Neural progenitor cell (in vitro differentiated cells): ENCODE results near the gene LIN7C. TPM values are rescaled to one million over a fixed set of nuclear protein-coding genes. Genes with fewer than 3 reads are reported as not detected.
"Not testable (repeated sequence)": the region's sequence is repeated elsewhere in the genome, so short reads cannot be mapped to it uniquely, and the experiment has no call there.

Experiments
- DNase-seq: peaks from one replicate; pipeline ENCODE4 v3.0.0-alpha.2; 2016; ENCODE audit warnings: low spot score
- H2AFZ ChIP-seq: fragments of 200-600 bp; sonication (generic); replicated peaks from 2 replicates; pipeline ENCODE4 v1.6.1; 2016; ENCODE audit warnings: antibody characterized with exemption
- H3F3A ChIP-seq: fragments of 200-600 bp; sonication (generic); 2 replicates; pipeline ENCODE4 v1.6.1; 2016; ENCODE audit warnings: antibody characterized with exemption, low read depth
- H3K27ac ChIP-seq: fragments of 200-600 bp; sonication (generic); 2 replicates; pipeline ENCODE4 v1.5.1; 2016; ENCODE audit warnings: mild to moderate bottlenecking
- H3K27me3 ChIP-seq: fragments of 200-600 bp; sonication (generic); 2 replicates; pipeline ENCODE4 v1.6.1; 2016; ENCODE audit warnings: mild to moderate bottlenecking, moderate library complexity
- H3K36me3 ChIP-seq: fragments of 200-600 bp; sonication (generic); 2 replicates; pipeline ENCODE4 v1.5.1; 2016
- H3K4me1 ChIP-seq: fragments of 200-600 bp; sonication (generic); 2 replicates; pipeline ENCODE4 v1.6.1; 2016; ENCODE audit warnings: mixed run types
- H3K4me2 ChIP-seq: fragments of 200-600 bp; sonication (generic); 2 replicates; pipeline ENCODE4 v1.6.1; 2016
- H3K4me3 ChIP-seq: fragments of 200-600 bp; sonication (generic); 2 replicates; pipeline ENCODE4 v1.5.1; 2016
- H3K79me2 ChIP-seq: fragments of 200-600 bp; sonication (generic); 2 replicates; pipeline ENCODE4 v1.6.1; 2016; ENCODE audit warnings: low read depth
- H3K9ac ChIP-seq: fragments of 200-600 bp; sonication (generic); 2 replicates; pipeline ENCODE4 v1.6.1; 2016
- H3K9me3 ChIP-seq: fragments of 200-600 bp; sonication (generic); 2 replicates; pipeline ENCODE4 v1.5.1; 2016; ENCODE audit warnings: low read depth
- H4K20me1 ChIP-seq: fragments of 200-600 bp; sonication (generic); 2 replicates; pipeline ENCODE4 v1.6.1; 2016; ENCODE audit warnings: low read depth
- H3K27ac Mint-ChIP-seq: 3 replicates; pipeline ENCODE4 v1.8.0; 2021; ENCODE audit warnings: mixed read lengths
- H3K27me3 Mint-ChIP-seq: 2 replicates; pipeline ENCODE4 v1.8.0; 2022; ENCODE audit warnings: low read depth, mild to moderate bottlenecking, inconsistent platforms, moderate library complexity, mixed read lengths; ENCODE audit not compliant: insufficient read depth
- H3K36me3 Mint-ChIP-seq: 3 replicates; pipeline ENCODE4 v1.8.0; 2021; ENCODE audit warnings: mixed read lengths
- H3K4me1 Mint-ChIP-seq: 3 replicates; pipeline ENCODE4 v1.8.0; 2021; ENCODE audit warnings: mixed read lengths
- H3K4me3 Mint-ChIP-seq: 3 replicates; pipeline ENCODE4 v1.8.0; 2021; ENCODE audit warnings: mild to moderate bottlenecking, moderate library complexity, mixed read lengths
- H3K9me3 Mint-ChIP-seq: 3 replicates; pipeline ENCODE4 v1.8.0; 2020; ENCODE audit warnings: mixed read lengths
- CTCF ChIP-seq: fragments of 200-600 bp; sonication (generic); IDR thresholded peaks from 2 replicates; pipeline ENCODE4 v1.5.1; 2017; ENCODE audit warnings: antibody characterized with exemption, mild to moderate bottlenecking
- EZH2 ChIP-seq: fragments of 200-600 bp; sonication (generic); IDR thresholded peaks from 2 replicates; pipeline ENCODE4 v1.6.1; 2017; ENCODE audit warnings: antibody characterized with exemption, mild to moderate bottlenecking, moderate library complexity
- EZH2phosphoT487 ChIP-seq: fragments of 200-600 bp; sonication (generic); IDR thresholded peaks from 2 replicates; pipeline ENCODE4 v1.6.1; 2017; ENCODE audit warnings: antibody characterized with exemption
- total RNA-seq: library from RNA; depleted of rRNA; stranded (reverse); fragments of >200 nt; gene quantifications from 2 replicates; pipeline ENCODE4 v1.2.3, GENCODE V29; 2015; ENCODE audit warnings: low replicate concordance

Gene LIN7C
- total RNA-seq, 1 donor from 2014 or later: 82.1 TPM

GRCh38 chr11:27452147-27452546, 54.4 kb downstream of the LIN7C start:
- Mint-ChIP-seq H3K27me3 (no peaks in the 10 kb centered on the region), H3K9me3 (peaks cover 8% of the 10 kb centered on the region), H3K27ac (no peak overlapping the region), H3K4me3 (no peak overlapping the region), H3K4me1 (peaks cover 15% of the 10 kb centered on the region), H3K36me3 (peaks cover 16% of the 10 kb centered on the region)
- Histone ChIP-seq H3K9ac (no peak overlapping the region), H2AFZ (no peak overlapping the region), H3K27ac (peak overlapping the region; percentile 89), H3K4me1 (peaks cover 45% of the 10 kb centered on the region), H3K4me3 (peak overlapping the region; percentile 7), H3K79me2 (peaks cover 100% of the 10 kb centered on the region), H3K36me3 (peaks cover 17% of the 10 kb centered on the region), H3K4me2 (peak overlapping the region; percentile 65), H4K20me1 (peaks cover 75% of the 10 kb centered on the region), H3K27me3 (no peaks in the 10 kb centered on the region), H3K9me3 (no peaks in the 10 kb centered on the region), H3F3A (peaks cover 94% of the 10 kb centered on the region)
- TF ChIP-seq EZH2phosphoT487 (no peak), EZH2 (no peak), CTCF (no peak)
- DNase-seq: no peak

- Histone ChIP-seq H3F3A (peaks cover 91% of the 10 kb centered on the region), H4K20me1 (peaks cover 67% of the 10 kb centered on the region), H3K27ac (peak overlapping the region; percentile 89), H3K4me3 (peak overlapping the region; percentile 7), H3K79me2 (peaks cover 97% of the 10 kb centered on the region), H3K4me1 (peaks cover 38% of the 10 kb centered on the region), H3K9ac (no peak overlapping the region), H3K27me3 (no peaks in the 10 kb centered on the region), H3K9me3 (no peaks in the 10 kb centered on the region), H2AFZ (no peak overlapping the region), H3K36me3 (peaks cover 18% of the 10 kb centered on the region), H3K4me2 (peak overlapping the region; percentile 65)
- DNase-seq: no peak
- peaks cover 16% of the 10 kb centered on the region for H3K36me3 Mint-ChIP-seq
- no peak for TF ChIP-seq EZH2phosphoT487
- no peak for TF ChIP-seq CTCF
- TF ChIP-seq EZH2: no peak
- H3K27ac Mint-ChIP-seq: no peak overlapping the region
- H3K27me3 Mint-ChIP-seq: no peaks in the 10 kb centered on the region
- no peak overlapping the region for H3K4me3 Mint-ChIP-seq
- H3K9me3 Mint-ChIP-seq: peaks cover 8% of the 10 kb centered on the region
- peaks cover 9% of the 10 kb centered on the region for H3K4me1 Mint-ChIP-seq
These were observed 55.2 kb downstream of the LIN7C start for GRCh38 chr11:27451244-27451965.

GRCh38 chr11:27448184-27448540, 58.4 kb downstream of the LIN7C start:
- not testable (repeated sequence) for H3K9me3 Mint-ChIP-seq, DNase-seq, H3K27me3 Mint-ChIP-seq, H3K27me3 ChIP-seq, H3K4me3 Mint-ChIP-seq, H3K4me2 ChIP-seq, H3K27ac ChIP-seq, H3K9ac ChIP-seq, H2AFZ ChIP-seq, H3K4me3 ChIP-seq, H3K9me3 ChIP-seq, H3K27ac Mint-ChIP-seq
- H4K20me1 ChIP-seq: peaks cover 50% of the 10 kb centered on the region
- peaks cover 18% of the 10 kb centered on the region for H3K36me3 ChIP-seq
- peaks cover 10% of the 10 kb centered on the region for H3K36me3 Mint-ChIP-seq
- peaks cover 24% of the 10 kb centered on the region for H3K4me1 Mint-ChIP-seq
- H3K79me2 ChIP-seq: peaks cover 91% of the 10 kb centered on the region
- peaks cover 49% of the 10 kb centered on the region for H3K4me1 ChIP-seq
- peaks cover 89% of the 10 kb centered on the region for H3F3A ChIP-seq
